ENCODE data around the gene OR6B2.

DNA sequence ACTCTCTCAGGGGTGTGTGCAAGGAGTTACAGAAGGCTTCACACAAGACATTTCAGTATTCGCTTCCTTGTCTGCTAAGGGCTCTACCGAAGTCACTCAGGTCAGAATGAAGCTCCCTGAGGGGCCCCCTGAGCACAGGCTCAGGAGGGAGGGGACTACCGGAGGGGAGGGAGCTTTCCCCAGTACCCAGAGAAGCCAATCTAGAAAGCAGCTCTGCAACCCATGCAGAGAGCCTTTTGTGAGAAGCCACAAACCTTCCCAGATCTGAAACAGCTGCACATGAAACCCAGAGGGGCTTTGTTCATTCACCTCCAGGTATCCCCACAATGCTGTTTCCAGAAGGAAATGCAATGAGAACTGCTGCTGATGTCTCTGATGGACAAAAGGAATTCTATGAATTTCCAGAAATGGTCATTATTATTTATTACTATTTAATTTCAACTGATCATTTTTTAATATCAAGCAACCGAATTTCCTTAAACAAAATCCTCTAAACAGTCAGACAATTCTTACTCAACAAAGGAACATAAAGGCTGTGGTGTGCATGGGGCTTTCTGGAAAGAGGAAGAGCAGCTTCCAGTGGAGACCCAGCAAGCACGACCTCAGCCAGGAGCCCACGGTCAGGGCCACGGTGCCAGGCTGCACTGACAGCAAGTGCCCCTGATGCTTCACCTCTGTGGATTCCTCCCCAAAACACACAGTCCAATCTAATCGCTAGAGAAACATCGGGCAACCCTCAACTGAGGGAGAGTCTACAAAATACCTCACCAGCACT is 47.0 kb downstream of the OR6B2 start:
- TF ChIP-seq POLR2A (IDR thresholded peaks at IDR 0.05) = no peak
- TF ChIP-seq, protein P1, sequence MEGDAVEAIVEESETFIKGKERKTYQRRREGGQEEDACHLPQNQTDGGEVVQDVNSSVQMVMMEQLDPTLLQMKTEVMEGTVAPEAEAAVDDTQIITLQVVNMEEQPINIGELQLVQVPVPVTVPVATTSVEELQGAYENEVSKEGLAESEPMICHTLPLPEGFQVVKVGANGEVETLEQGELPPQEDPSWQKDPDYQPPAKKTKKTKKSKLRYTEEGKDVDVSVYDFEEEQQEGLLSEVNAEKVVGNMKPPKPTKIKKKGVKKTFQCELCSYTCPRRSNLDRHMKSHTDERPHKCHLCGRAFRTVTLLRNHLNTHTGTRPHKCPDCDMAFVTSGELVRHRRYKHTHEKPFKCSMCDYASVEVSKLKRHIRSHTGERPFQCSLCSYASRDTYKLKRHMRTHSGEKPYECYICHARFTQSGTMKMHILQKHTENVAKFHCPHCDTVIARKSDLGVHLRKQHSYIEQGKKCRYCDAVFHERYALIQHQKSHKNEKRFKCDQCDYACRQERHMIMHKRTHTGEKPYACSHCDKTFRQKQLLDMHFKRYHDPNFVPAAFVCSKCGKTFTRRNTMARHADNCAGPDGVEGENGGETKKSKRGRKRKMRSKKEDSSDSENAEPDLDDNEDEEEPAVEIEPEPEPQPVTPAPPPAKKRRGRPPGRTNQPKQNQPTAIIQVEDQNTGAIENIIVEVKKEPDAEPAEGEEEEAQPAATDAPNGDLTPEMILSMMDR (IDR thresholded peaks at IDR 0.05) = no peak

Measured in lower leg skin (tissue), 3 donors.